BJ (cell line): ENCODE data around the gene ERC1. TPM values are rescaled to one million over a fixed set of nuclear protein-coding genes. Genes with fewer than 3 reads are reported as not detected.
A peak's percentile ranks its signal among the peaks of the same experiment; 100 is the strongest.
"Not testable (repeated sequence)": the region's sequence is repeated elsewhere in the genome, so short reads cannot be mapped to it uniquely, and the experiment has no call there.

Experiments
- CTCF ChIA-PET: fragments of 350-600 bp; formaldehyde crosslinking; extraction: SDS; loops from one replicate; lab custom pipeline; 2021; ENCODE audit warnings: antibody characterized with exemption, inconsistent platforms; lab: Yijun Ruan, JAX
- POLR2A ChIA-PET: fragments of 300-600 bp; sonication (Branson Sonifier 250); formaldehyde crosslinking; extraction: SDS; loops from one replicate; lab custom pipeline; 2021; ENCODE audit warnings: antibody characterized with exemption; lab: Charles Lee
- DNase-seq: peaks from one replicate; pipeline ENCODE4 v3.0.0-alpha.2; 2011; ENCODE audit warnings: low read depth
- H3K27me3 ChIP-seq: 2 replicates; pipeline ENCODE4 v1.6.0; 2011; ENCODE audit warnings: low read length; ENCODE audit not compliant: control insufficient read depth, insufficient read depth
- H3K36me3 ChIP-seq: 2 replicates; pipeline ENCODE4 v1.5.1; 2011; ENCODE audit warnings: low read length; ENCODE audit not compliant: control insufficient read depth, insufficient read depth
- H3K4me3 ChIP-seq: 2 replicates; pipeline ENCODE4 v1.5.1; 2011; ENCODE audit warnings: low read depth, mild to moderate bottlenecking, control low read depth, low read length
- CTCF ChIP-seq: IDR thresholded peaks from 2 replicates; pipeline ENCODE4 v1.5.1; 2011; ENCODE audit warnings: low read depth, mild to moderate bottlenecking, control low read depth, inconsistent platforms, low read length, moderate library complexity; ENCODE audit not compliant: insufficient read depth
- polyA plus RNA-seq: library from polyadenylated mRNA; depleted of rRNA; stranded (reverse); fragments of >200 nt; gene quantifications from 2 replicates; pipeline ENCODE4 v1.2.3, GENCODE V29; 2011

Gene ERC1
- polyA plus RNA-seq, 1 experiment: 14.5 TPM

- no peak for TF ChIP-seq CTCF
- CTCF ChIA-PET: interaction anchor here (0.6 kb wide), 1 partner anchor 267 kb away, joined by 3 read pairs; no protein-coding TSS in a partner anchor
- peaks cover 2% of the 10 kb centered on the region; the same call in 1 of the 2 replicates for H3K36me3 ChIP-seq
- H3K27me3 ChIP-seq: no peaks in the 10 kb centered on the region
- DNase-seq: peak; percentile 17
- no peak overlapping the region for H3K4me3 ChIP-seq
- POLR2A ChIA-PET: no interaction called here
Measured at GRCh38 chr12:1246637-1247036, 255.6 kb downstream of the ERC1 start.

GRCh38 chr12:1250641-1251040 lies 259.6 kb downstream of the ERC1 start:
- H3K27me3 ChIP-seq: no peaks in the 10 kb centered on the region
- ChIA-PET CTCF (interaction anchor here (1.6 kb wide), 1 partner anchor 16 kb away, joined by 6 read pairs; no protein-coding TSS in a partner anchor), POLR2A (no interaction called here)
- no peak overlapping the region for H3K4me3 ChIP-seq
- no peak for TF ChIP-seq CTCF
- no peaks in the 10 kb centered on the region for H3K36me3 ChIP-seq
- DNase-seq: no peak

DNA sequence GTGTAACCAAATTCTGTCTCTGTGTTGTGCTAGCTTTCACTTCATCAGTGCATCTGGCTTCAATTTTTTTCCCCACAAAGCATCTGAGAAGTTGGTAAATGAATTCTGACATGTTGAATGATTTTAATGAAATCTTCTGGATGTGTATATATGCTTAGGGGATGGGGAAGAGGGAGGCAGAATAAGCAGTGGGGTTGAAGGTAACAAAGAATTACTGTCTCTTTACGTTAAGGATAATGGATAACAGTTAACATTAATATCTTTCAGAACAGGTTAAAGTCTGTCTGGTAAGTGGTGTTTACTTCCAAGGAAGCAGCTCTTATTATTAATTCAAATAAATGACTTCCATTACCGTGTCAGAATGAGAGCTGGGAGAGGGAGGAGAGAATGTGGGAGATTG lies 261.7 kb downstream of the ERC1 start:
- no peak for TF ChIP-seq CTCF
- H3K4me3 ChIP-seq: no peak overlapping the region
- CTCF ChIA-PET: no interaction called here
- H3K27me3 ChIP-seq: no peaks in the 10 kb centered on the region
- POLR2A ChIA-PET: no interaction called here
- no peaks in the 10 kb centered on the region for H3K36me3 ChIP-seq
- DNase-seq: no peak

DNA sequence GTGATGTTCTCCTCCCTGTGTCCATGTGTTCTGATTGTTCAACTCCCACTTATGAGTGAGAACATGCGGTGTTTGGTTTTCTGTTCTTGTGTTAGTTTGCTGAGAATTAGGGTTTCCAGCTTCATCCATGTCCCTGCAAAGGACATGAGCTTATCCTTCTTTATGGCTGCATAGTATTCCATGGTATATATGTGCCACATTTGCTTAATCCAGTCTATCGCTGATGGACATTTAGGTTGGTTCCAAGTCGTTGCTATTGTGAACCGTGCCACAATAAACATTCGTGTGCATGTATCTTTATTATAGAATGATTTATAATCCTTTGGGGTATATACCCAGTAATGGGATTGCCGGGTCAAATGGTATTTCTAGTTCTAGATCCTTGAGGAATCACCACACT lies 264.1 kb downstream of the ERC1 start:
- H3K4me3 ChIP-seq, POLR2A ChIA-PET, CTCF ChIA-PET, H3K36me3 ChIP-seq, DNase-seq, H3K27me3 ChIP-seq: not testable (repeated sequence)

DNA sequence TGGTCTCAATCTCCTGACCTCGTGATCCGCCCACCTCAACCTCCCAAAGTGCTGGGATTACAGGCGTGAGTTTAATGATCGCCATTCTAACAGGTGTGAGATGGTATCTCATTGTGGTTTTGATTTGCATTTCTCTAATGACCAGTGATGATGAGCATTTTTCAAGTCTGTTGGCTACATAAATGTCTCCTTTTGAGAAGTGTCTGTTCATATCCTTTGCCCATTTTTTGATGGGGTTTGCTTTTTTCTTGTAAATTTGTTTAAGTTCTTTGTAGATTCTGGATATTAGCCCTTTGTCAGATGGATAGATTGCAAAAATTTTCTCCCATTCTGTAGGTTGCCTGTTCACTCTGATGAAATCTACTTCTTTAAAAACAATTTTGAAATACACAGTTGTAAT lies 264.8 kb downstream of the ERC1 start:
- POLR2A ChIA-PET, CTCF ChIA-PET, H3K36me3 ChIP-seq, DNase-seq, H3K4me3 ChIP-seq, H3K27me3 ChIP-seq: not testable (repeated sequence)

DNA sequence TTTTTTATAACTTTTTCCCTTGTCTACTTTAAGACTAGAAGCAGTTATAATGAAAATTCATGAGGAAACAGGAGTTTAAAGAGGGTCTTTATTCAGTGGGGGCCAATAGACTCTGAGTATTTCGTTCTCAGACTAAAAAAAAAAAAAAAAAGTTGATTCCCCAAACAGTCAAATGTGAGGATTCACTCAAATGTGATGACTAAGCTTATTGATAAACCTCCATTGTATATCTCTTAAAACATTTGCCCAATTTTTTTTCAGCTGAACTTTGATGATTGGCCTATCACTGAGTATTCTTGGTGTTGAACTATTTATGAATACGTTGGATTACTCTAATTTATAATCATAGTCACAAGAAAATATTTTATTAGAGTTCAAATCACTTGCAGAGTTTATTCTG lies 265.3 kb downstream of the ERC1 start:
- Histone ChIP-seq H3K27me3 (no peaks in the 10 kb centered on the region), H3K4me3 (no peak overlapping the region), H3K36me3 (no peaks in the 10 kb centered on the region)
- no peak for TF ChIP-seq CTCF
- POLR2A ChIA-PET: no interaction called here
- CTCF ChIA-PET: no interaction called here
- no peak for DNase-seq
